ENCODE data around the gene FOXP1.
A peak's percentile ranks its signal among the peaks of the same experiment; 100 is the strongest.

DNA sequence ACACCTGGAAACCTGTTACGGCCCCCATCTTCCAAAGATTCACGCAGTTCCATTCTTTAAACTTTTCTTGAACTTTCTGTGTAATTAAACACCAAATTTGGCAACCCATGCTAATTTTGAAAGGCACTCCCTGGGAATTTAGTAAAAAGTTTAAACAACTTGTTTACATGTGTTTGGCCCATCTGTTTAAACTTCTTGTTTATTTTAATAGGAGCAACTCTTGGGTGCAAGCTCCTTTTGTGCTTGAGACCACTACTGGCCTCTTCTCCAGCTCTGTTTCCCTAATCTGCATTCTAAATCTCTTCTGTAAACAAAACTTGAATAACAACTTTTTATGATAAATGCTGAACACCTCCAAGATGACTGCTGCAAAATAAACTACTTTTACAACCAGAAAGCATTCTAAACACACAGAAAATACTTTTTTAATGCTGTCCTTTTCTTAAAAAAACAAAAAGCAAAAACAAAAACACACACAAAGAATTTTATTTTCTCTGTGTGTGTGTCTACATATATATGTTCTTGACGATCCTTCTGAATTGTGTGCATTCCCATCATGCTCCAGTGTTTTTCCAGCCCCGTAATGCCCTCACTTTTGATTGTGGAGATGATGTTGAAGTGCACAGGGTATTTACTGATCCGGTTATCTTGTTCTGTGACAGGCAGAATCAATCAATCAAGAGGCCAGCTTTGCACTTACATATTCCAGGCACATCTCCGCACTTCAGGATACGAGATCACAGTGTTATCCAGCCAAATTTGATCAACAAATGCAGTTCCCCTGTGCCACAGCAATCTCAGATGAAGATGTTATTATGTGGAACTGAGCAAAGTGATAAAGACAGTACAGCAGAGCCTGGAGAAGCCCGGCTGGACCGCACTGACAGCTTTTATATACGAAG lies 416.9 kb downstream of the FOXP1 start:
- TF ChIP-seq ARNT (IDR thresholded peaks at IDR 0.05) (no peak), FOXM1 (IDR thresholded peaks at IDR 0.05; ENCODE audit: borderline replicate concordance) (no peak), SUZ12 (IDR thresholded peaks at IDR 0.05) (no peak), SP1 (IDR thresholded peaks at IDR 0.05) (no peak)
- TF ChIP-seq, protein P1, sequence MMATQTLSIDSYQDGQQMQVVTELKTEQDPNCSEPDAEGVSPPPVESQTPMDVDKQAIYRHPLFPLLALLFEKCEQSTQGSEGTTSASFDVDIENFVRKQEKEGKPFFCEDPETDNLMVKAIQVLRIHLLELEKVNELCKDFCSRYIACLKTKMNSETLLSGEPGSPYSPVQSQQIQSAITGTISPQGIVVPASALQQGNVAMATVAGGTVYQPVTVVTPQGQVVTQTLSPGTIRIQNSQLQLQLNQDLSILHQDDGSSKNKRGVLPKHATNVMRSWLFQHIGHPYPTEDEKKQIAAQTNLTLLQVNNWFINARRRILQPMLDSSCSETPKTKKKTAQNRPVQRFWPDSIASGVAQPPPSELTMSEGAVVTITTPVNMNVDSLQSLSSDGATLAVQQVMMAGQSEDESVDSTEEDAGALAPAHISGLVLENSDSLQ (IDR thresholded peaks at IDR 0.05), result peak; percentile 90

Measured in HEK293T (cell line).